K562 (cell line): ENCODE results near the gene ADD2. TPM values are rescaled to one million over a fixed set of nuclear protein-coding genes. Genes with fewer than 3 reads are reported as not detected.

Experiments
- BHLHE40 ChIP-seq: IDR thresholded peaks from 2 replicates; pipeline ENCODE4 v1.6.1; 2011; ENCODE audit warnings: low read length, improper control_type of control experiment
- CBX3 ChIP-seq, 2 experiments: IDR thresholded peaks; 1 replicate in 1 of 2; 2 replicates in 1 of 2; pipeline ENCODE4 v1.6.1; 2012; ENCODE audit warnings: inconsistent platforms in 2 of 2, low read length in 2 of 2, borderline replicate concordance in 1 of 2, control low read depth in 1 of 2
- CC2D1A ChIP-seq: fragments of 450-650 bp; IDR thresholded peaks from 2 replicates; pipeline ENCODE4 v1.6.1; 2017; ENCODE audit warnings: mild to moderate bottlenecking
- E2F3 ChIP-seq: fragments of 250-450 bp; sonication (Bioruptor Pico); IDR thresholded peaks from 2 replicates; pipeline ENCODE4 v1.4.0; 2020; ENCODE audit warnings: mild to moderate bottlenecking
- GMEB1 ChIP-seq: fragments of 250-450 bp; sonication (Bioruptor Pico); IDR thresholded peaks from 2 replicates; pipeline ENCODE4 v1.4.0; 2020; ENCODE audit warnings: mild to moderate bottlenecking
- HDAC3 ChIP-seq: fragments of 450-650 bp; IDR thresholded peaks from 2 replicates; pipeline ENCODE4 v1.6.1; 2018; ENCODE audit warnings: borderline replicate concordance, mild to moderate bottlenecking, moderate library complexity; ENCODE audit not compliant: partially characterized antibody
- HOMEZ ChIP-seq: fragments of 250-450 bp; sonication (Bioruptor Pico); IDR thresholded peaks from 2 replicates; pipeline ENCODE4 v1.4.0; 2020; ENCODE audit warnings: mild to moderate bottlenecking, moderate library complexity
- NR2C2 ChIP-seq, 2 experiments: fragments of 200-800 bp in 1 of 2; sonication (Bioruptor generic) in 1 of 2; sonication (generic) in 1 of 2; formaldehyde crosslinking in 1 of 2; IDR thresholded peaks; 2 replicates each; pipeline versions ENCODE4 v1.6.1 to v1.8.0; 2016 to 2022; ENCODE audit warnings: mild to moderate bottlenecking in 1 of 2, missing compliant biosample characterization in 1 of 2, missing genetic modification characterization in 1 of 2, missing genetic modification reagents in 1 of 2
- NR4A1 ChIP-seq, 2 experiments: fragments of 250-450 bp in 1 of 2; fragments of 450-650 bp in 1 of 2; sonication (Bioruptor Pico) in 1 of 2; IDR thresholded peaks; 2 replicates each; pipeline versions ENCODE4 v1.4.0 to v1.6.1; 2016 to 2020; ENCODE audit warnings: mild to moderate bottlenecking in 2 of 2, missing compliant biosample characterization in 1 of 2, missing genetic modification characterization in 1 of 2, moderate library complexity in 1 of 2
- POLR2AphosphoS5 ChIP-seq: IDR thresholded peaks from 2 replicates; pipeline ENCODE4 v1.6.1; 2011; ENCODE audit warnings: mild to moderate bottlenecking, low read depth, low read length, moderate library complexity; ENCODE audit not compliant: control insufficient read depth, insufficient read depth
- PTRF ChIP-seq: fragments of 450-650 bp; IDR thresholded peaks from 2 replicates; pipeline ENCODE4 v1.6.1; 2016; ENCODE audit warnings: mild to moderate bottlenecking, missing genetic modification characterization, missing compliant biosample characterization
- SOX6 ChIP-seq: fragments of 450-650 bp; IDR thresholded peaks from 2 replicates; pipeline ENCODE4 v1.6.1; 2014; ENCODE audit warnings: mild to moderate bottlenecking
- SRSF1 ChIP-seq: fragments of 200-400 bp; formaldehyde crosslinking; IDR thresholded peaks from 2 replicates; pipeline ENCODE4 v1.6.1; 2017; ENCODE audit warnings: mild to moderate bottlenecking, low read depth, low read length, moderate library complexity
- TAF9B ChIP-seq: fragments of 450-650 bp; IDR thresholded peaks from 2 replicates; pipeline ENCODE4 v1.6.1; 2018; ENCODE audit warnings: mild to moderate bottlenecking; ENCODE audit not compliant: partially characterized antibody
- THRA ChIP-seq: fragments of 450-650 bp; IDR thresholded peaks from 2 replicates; pipeline ENCODE4 v1.6.1; 2017; ENCODE audit warnings: mild to moderate bottlenecking, moderate library complexity
- ZBTB26 ChIP-seq: fragments of 450-650 bp; formaldehyde crosslinking; IDR thresholded peaks from 2 replicates; pipeline ENCODE4 v1.4.0; 2022; ENCODE audit warnings: missing genetic modification characterization
- ZFX ChIP-seq: sonication (generic); formaldehyde crosslinking; IDR thresholded peaks from 2 replicates; pipeline ENCODE4 v1.8.0; 2022; ENCODE audit warnings: mild to moderate bottlenecking, missing genetic modification reagents, moderate library complexity
- ZNF165 ChIP-seq: fragments of 250-450 bp; sonication (Bioruptor Pico); IDR thresholded peaks from 2 replicates; pipeline ENCODE4 v1.4.0; 2020; ENCODE audit warnings: borderline replicate concordance
- ZNF699 ChIP-seq: fragments of 250-450 bp; sonication (Bioruptor Pico); IDR thresholded peaks from 2 replicates; pipeline ENCODE4 v1.8.0; 2021; ENCODE audit warnings: mild to moderate bottlenecking, moderate library complexity; ENCODE audit not compliant: insufficient replicate concordance
- ZNF717 ChIP-seq: fragments of 250-450 bp; sonication (Bioruptor Pico); IDR thresholded peaks from 2 replicates; pipeline ENCODE4 v1.5.0; 2021
- polyA plus RNA-seq, 8 experiments: library from polyadenylated mRNA; depleted of rRNA in 4 of 8; stranded (reverse) in 5 of 8; unstranded in 3 of 8; fragments of >200 nt; fragmentation: Nextera tagmentation in 2 of 8; fragmentation: Illumina TruSeq in 1 of 8; extraction: Ambion mirVana in 2 of 8; extraction: Trizol in 1 of 8; gene quantifications; 2 replicates each; pipeline versions ENCODE4 v1.2.1 to v1.2.3, GENCODE V29; 2011 to 2014; ENCODE audit warnings: inconsistent platforms in 1 of 8, missing spikeins in 1 of 8
- total RNA-seq, 7 experiments: library from RNA; depleted of rRNA in 6 of 7; stranded (reverse); fragments of >200 nt in 6 of 7; fragmentation: Illumina TruSeq in 2 of 7; extraction: Trizol in 2 of 7; gene quantifications; 2 replicates each; pipeline versions ENCODE4 v1.2.1 to v1.2.3, GENCODE V29; 2011 to 2021; ENCODE audit warnings: low replicate concordance in 1 of 7

ADD2 gene
- total and polyA plus RNA-seq, 9 of the 15 experiments (the other 6 are each of a cell fraction or from before 2014, with no cell fraction given) = 3.5 to 63.0 (median 36.2) TPM

GRCh38 chr2:70686577-70687460 is 81.2 kb downstream of the ADD2 start (continued):
- TF ChIP-seq GMEB1 (CRISPR knock-in tag) (no peak), E2F3 (peak; percentile 56; the same call in 1 of the 2 replicates), POLR2AphosphoS5 (0 out of 2 replicates have a peak, but pooled peaks have one; percentile 47), ZNF717 (CRISPR knock-in tag) (no peak), ZFX (CRISPR knock-in tag) (peak; percentile 50; the same call in 1 of the 2 replicates), BHLHE40 (peak; percentile 54), TAF9B (peak; percentile 63), CBX3 (IDR thresholded peaks at IDR 0.05; ENCODE audit: borderline replicate concordance in 1 of 2, low read length in 2 of 2) (peak in 1 of 2 experiments; percentile 62; a peak in 1 of 3 replicates), SRSF1 (no peak), SOX6 (peak; percentile 81; the same call in 1 of the 2 replicates), NR4A1 (CRISPR knock-in tag; IDR thresholded peaks at IDR 0.05) (no peak), NR4A1 (tag; IDR thresholded peaks at IDR 0.05) (peak; percentile 95), ZNF699 (no peak), ZBTB26 (CRISPR knock-in tag) (no peak), HOMEZ (CRISPR knock-in tag) (no peak), CC2D1A (peak; percentile 42; the same call in 1 of the 2 replicates), NR2C2 (CRISPR knock-in tag; IDR thresholded peaks at IDR 0.05) (0 out of 2 replicates have a peak, but pooled peaks have one; percentile 31), NR2C2 (tag; IDR thresholded peaks at IDR 0.05) (peak; percentile 71), ZNF165 (CRISPR knock-in tag) (no peak), HDAC3 (peak; percentile 52), THRA (peak; percentile 94), PTRF (tag) (peak; percentile 63)
